Fibroblast of lung (primary cell): ENCODE data around the gene GPHN. TPM values are rescaled to one million over a fixed set of nuclear protein-coding genes. Genes with fewer than 3 reads are reported as not detected.

Experiments used
- DNase-seq, 2 donors: peaks; one replicate each; pipeline versions ENCODE4 v3.0.0 to v3.0.0-alpha.2; 2010; ENCODE audit warnings: low read depth in 2 of 2
- H2AFZ ChIP-seq: 2 replicates; pipeline ENCODE4 v1.5.1; 2012; ENCODE audit warnings: low read length, control low read depth, inconsistent platforms
- H3K27ac ChIP-seq: 2 replicates; pipeline ENCODE4 v1.5.1; 2011; ENCODE audit warnings: low read length, control low read depth; ENCODE audit not compliant: insufficient read depth
- H3K27me3 ChIP-seq: 2 replicates; pipeline ENCODE4 v1.5.1; 2011; ENCODE audit warnings: mild to moderate bottlenecking, low read length; ENCODE audit not compliant: control insufficient read depth, insufficient read depth
- H3K36me3 ChIP-seq: 2 replicates; pipeline ENCODE4 v1.5.1; 2011; ENCODE audit warnings: low read length; ENCODE audit not compliant: control insufficient read depth, insufficient read depth
- H3K4me1 ChIP-seq: 2 replicates; pipeline ENCODE4 v1.5.1; 2011; ENCODE audit warnings: low read length; ENCODE audit not compliant: control insufficient read depth, insufficient read depth; ENCODE audit errors: extremely low read depth
- H3K4me2 ChIP-seq: 2 replicates; pipeline ENCODE4 v1.5.1; 2011; ENCODE audit warnings: low read length, control low read depth; ENCODE audit not compliant: insufficient read depth; ENCODE audit errors: extremely low read depth
- H3K4me3 ChIP-seq, 4 experiments: fragments of 200-600 bp in 1 of 4; sonication (generic) in 1 of 4; replicated peaks in 1 of 4; 2 replicates each; pipeline ENCODE4 v1.5.1; 2011 to 2016; ENCODE audit warnings: low read length in 4 of 4, low read depth in 3 of 4, mild to moderate bottlenecking in 3 of 4, control low read depth in 2 of 4, inconsistent platforms in 1 of 4, mixed read lengths in 1 of 4; ENCODE audit not compliant: insufficient read depth in 1 of 4; ENCODE audit errors: control extremely low read depth in 1 of 4
- H3K79me2 ChIP-seq: 2 replicates; pipeline ENCODE4 v1.5.1; 2012; ENCODE audit warnings: mild to moderate bottlenecking, low read length, inconsistent platforms; ENCODE audit not compliant: control insufficient read depth, insufficient read depth
- H3K9ac ChIP-seq: 2 replicates; pipeline ENCODE4 v1.5.1; 2011; ENCODE audit warnings: mild to moderate bottlenecking, low read length, control low read depth; ENCODE audit not compliant: insufficient read depth
- H3K9me3 ChIP-seq: 2 replicates; pipeline ENCODE4 v1.5.1; 2012; ENCODE audit warnings: low read depth, low read length; ENCODE audit not compliant: control insufficient read depth, insufficient read depth
- H4K20me1 ChIP-seq: 2 replicates; pipeline ENCODE4 v1.5.1; 2011; ENCODE audit warnings: low read length; ENCODE audit not compliant: control insufficient read depth, insufficient read depth; ENCODE audit errors: extremely low read depth
- CTCF ChIP-seq, 2 donors: IDR thresholded peaks in 1 of 2; conservative IDR thresholded peaks in 1 of 2; 1 replicate in 1 of 2; 2 replicates in 1 of 2; pipeline ENCODE4 v1.5.1; 2011 to 2012; ENCODE audit warnings: low read length in 2 of 2, control low read depth in 1 of 2, inconsistent platforms in 1 of 2, low read depth in 1 of 2, mild to moderate bottlenecking in 1 of 2
- EZH2 ChIP-seq: IDR thresholded peaks from 2 replicates; pipeline ENCODE4 v1.5.1; 2012; ENCODE audit warnings: low read length, control low read depth, mild to moderate bottlenecking; ENCODE audit errors: missing control alignments
- polyA plus RNA-seq, 2 donors: library from polyadenylated mRNA; depleted of rRNA in 1 of 2; stranded (reverse) in 1 of 2; unstranded in 1 of 2; fragments of >200 nt; gene quantifications; 2 replicates each; pipeline ENCODE4 v1.2.1, GENCODE V29; 2011 to 2012; ENCODE audit warnings: missing spikeins in 1 of 2
- total RNA-seq: library from RNA; depleted of rRNA; stranded (reverse); fragments of >200 nt; gene quantifications from 2 replicates; pipeline ENCODE4 v1.2.1, GENCODE V29; 2014

The GPHN gene
- total and polyA plus RNA-seq, 2 donors (not counting 1 experiment from before 2014, with no cell fraction given) = 8.3 to 13.9 TPM

- Histone ChIP-seq H3K9me3 (no peaks in the 10 kb centered on the region), H3K36me3 (no peaks in the 10 kb centered on the region), H3K27ac (no peak overlapping the region), H3K9ac (no peak overlapping the region), H3K4me2 (no peak overlapping the region), H3K27me3 (no peaks in the 10 kb centered on the region), H2AFZ (no peak overlapping the region), H3K79me2 (no peaks in the 10 kb centered on the region), H3K4me3 (no peak overlapping the region), H4K20me1 (no peaks in the 10 kb centered on the region), H3K4me1 (peaks cover 6% of the 10 kb centered on the region)
- DNase-seq = peak in 1 of 2 donors; percentile 7
- TF ChIP-seq CTCF (conservative IDR thresholded peaks at IDR 0.05 in 1 of 2, IDR thresholded peaks at IDR 0.05 in 1 of 2; ENCODE audit: low read depth in 1 of 2, low read length in 2 of 2) (no peak), EZH2 (no peak)
Measured at GRCh38 chr14:67192366-67192765, 684.4 kb downstream of the GPHN start.

GRCh38 chr14:67195279-67195678, 687.3 kb downstream of the GPHN start:
- Histone ChIP-seq H2AFZ (peak overlapping the region; percentile 35), H3K9me3 (no peaks in the 10 kb centered on the region), H3K36me3 (no peaks in the 10 kb centered on the region), H3K9ac (no peak overlapping the region), H3K4me3 (no peak overlapping the region), H4K20me1 (no peaks in the 10 kb centered on the region), H3K4me1 (no peaks in the 10 kb centered on the region), H3K27me3 (no peaks in the 10 kb centered on the region), H3K27ac (no peak overlapping the region), H3K79me2 (no peaks in the 10 kb centered on the region), H3K4me2 (no peak overlapping the region)
- DNase-seq = no peak
- TF ChIP-seq CTCF (conservative IDR thresholded peaks at IDR 0.05 in 1 of 2, IDR thresholded peaks at IDR 0.05 in 1 of 2; ENCODE audit: low read depth in 1 of 2, low read length in 2 of 2) = no peak
- no peak for TF ChIP-seq EZH2

- no peaks in the 10 kb centered on the region for H3K9me3 ChIP-seq
- H3K4me2 ChIP-seq = no peak overlapping the region
- H3K27ac ChIP-seq = no peak overlapping the region
- no peaks in the 10 kb centered on the region for H4K20me1 ChIP-seq
- H3K27me3 ChIP-seq = no peaks in the 10 kb centered on the region
- no peak overlapping the region for H3K4me3 ChIP-seq
- H3K79me2 ChIP-seq = no peaks in the 10 kb centered on the region
- DNase-seq = peak in 1 of 2 donors; percentile 15
- TF ChIP-seq CTCF (conservative IDR thresholded peaks at IDR 0.05 in 1 of 2, IDR thresholded peaks at IDR 0.05 in 1 of 2; ENCODE audit: low read depth in 1 of 2, low read length in 2 of 2) = no peak
- no peak for TF ChIP-seq EZH2
- H3K36me3 ChIP-seq = no peaks in the 10 kb centered on the region
- H2AFZ ChIP-seq = no peak overlapping the region
- no peak overlapping the region for H3K9ac ChIP-seq
- no peaks in the 10 kb centered on the region for H3K4me1 ChIP-seq
Measured at GRCh38 chr14:67199016-67199415, 691.1 kb downstream of the GPHN start.
